Epithelial cell of prostate (primary cell): ENCODE data around the gene IQSEC3.
"Not testable (repeated sequence)": the region's sequence is repeated elsewhere in the genome, so short reads cannot be mapped to it uniquely, and the experiment has no call there.

ENCODE experiments used
- DNase-seq: peaks from one replicate; pipeline ENCODE4 v3.0.0-alpha.2; 2011; ENCODE audit warnings: low read depth, low spot score
- H3K27ac ChIP-seq: fragments of 450-650 bp; 2 replicates; pipeline ENCODE4 v1.5.1; 2017; ENCODE audit warnings: mild to moderate bottlenecking

IQSEC3 gene

GRCh38 chr12:77101-77719, 10.6 kb downstream of the IQSEC3 start:
- DNase-seq, H3K27ac ChIP-seq: not testable (repeated sequence)

- H3K27ac ChIP-seq, DNase-seq: not testable (repeated sequence)
Observed at GRCh38 chr12:77769-78383, 11.3 kb downstream of the IQSEC3 start.

- no peak overlapping the region for H3K27ac ChIP-seq
Observed at GRCh38 chr12:78981-79380, 12.4 kb downstream of the IQSEC3 start.

GRCh38 chr12:80681-81190, 14.2 kb downstream of the IQSEC3 start:
- DNase-seq = no peak
- no peak overlapping the region for H3K27ac ChIP-seq

More at GRCh38 chr12:78981-79380, 12.4 kb downstream of the IQSEC3 start:
- DNase-seq = no peak

GRCh38 chr12:82740-83139, 16.2 kb downstream of the IQSEC3 start:
- DNase-seq = no peak
- no peak overlapping the region for H3K27ac ChIP-seq

GRCh38 chr12:84056-84455, 17.5 kb downstream of the IQSEC3 start:
- no peak overlapping the region for H3K27ac ChIP-seq
- DNase-seq = no peak

- DNase-seq = no peak
Observed at GRCh38 chr12:85191-85666, 18.7 kb downstream of the IQSEC3 start.

GRCh38 chr12:87315-87714, 20.7 kb downstream of the IQSEC3 start:
- DNase-seq = no peak
- H3K27ac ChIP-seq = no peak overlapping the region

More at GRCh38 chr12:85191-85666, 18.7 kb downstream of the IQSEC3 start:
- H3K27ac ChIP-seq = no peak overlapping the region

- no peak for DNase-seq
- no peak overlapping the region for H3K27ac ChIP-seq
Observed at GRCh38 chr12:87856-88255, 21.3 kb downstream of the IQSEC3 start.

GRCh38 chr12:89653-90052, 23.1 kb downstream of the IQSEC3 start:
- DNase-seq = no peak

GRCh38 chr12:91213-91612, 24.6 kb downstream of the IQSEC3 start:
- H3K27ac ChIP-seq = no peak overlapping the region
- no peak for DNase-seq

More at GRCh38 chr12:89653-90052, 23.1 kb downstream of the IQSEC3 start:
- H3K27ac ChIP-seq = no peak overlapping the region

- H3K27ac ChIP-seq = no peak overlapping the region
- DNase-seq = no peak
Observed at GRCh38 chr12:93266-94005, 26.9 kb downstream of the IQSEC3 start.

- H3K27ac ChIP-seq = no peak overlapping the region
- no peak for DNase-seq
Observed at GRCh38 chr12:96543-96942, 30.0 kb downstream of the IQSEC3 start.

- no peak overlapping the region for H3K27ac ChIP-seq
- no peak for DNase-seq
Observed at GRCh38 chr12:98924-99352, 32.4 kb downstream of the IQSEC3 start.

- no peak overlapping the region for H3K27ac ChIP-seq
- DNase-seq = no peak
Observed at GRCh38 chr12:99605-100004, 33.0 kb downstream of the IQSEC3 start.

- DNase-seq = no peak
- no peak overlapping the region for H3K27ac ChIP-seq
Observed at GRCh38 chr12:101969-102878, 35.7 kb downstream of the IQSEC3 start.

- no peak overlapping the region for H3K27ac ChIP-seq
- no peak for DNase-seq
Observed at GRCh38 chr12:102879-103168, 36.3 kb downstream of the IQSEC3 start.

GRCh38 chr12:103169-103981, 36.8 kb downstream of the IQSEC3 start:
- no peak for DNase-seq
- no peak overlapping the region for H3K27ac ChIP-seq

- no peak for DNase-seq
- no peak overlapping the region for H3K27ac ChIP-seq
Observed at GRCh38 chr12:104551-105081, 38.0 kb downstream of the IQSEC3 start.
